H9 (cell line): ENCODE data around the gene TMC1. TPM values are rescaled to one million over a fixed set of nuclear protein-coding genes. Genes with fewer than 3 reads are reported as not detected.

Experiments used
- DNase-seq: peaks from one replicate; pipeline ENCODE4 v3.0.0-alpha.2; 2017
- H2AFZ ChIP-seq: one replicate; pipeline ENCODE4 v1.6.1; 2013; ENCODE audit warnings: mild to moderate bottlenecking, low read length, control low read depth, moderate library complexity
- H2AK5ac ChIP-seq: 2 replicates; pipeline ENCODE4 v1.6.1; 2013; ENCODE audit warnings: low read length, control low read depth, mixed read lengths; ENCODE audit not compliant: insufficient read length
- H2BK120ac ChIP-seq: one replicate; pipeline ENCODE4 v1.6.1; 2013; ENCODE audit warnings: low read depth, mild to moderate bottlenecking, low read length, control low read depth, inconsistent platforms; ENCODE audit not compliant: poor library complexity, severe bottlenecking
- H2BK12ac ChIP-seq: 2 replicates; pipeline ENCODE4 v1.6.1; 2013; ENCODE audit warnings: low read length, control low read depth, mixed read lengths, low read depth; ENCODE audit not compliant: insufficient read length
- H2BK15ac ChIP-seq: 2 replicates; pipeline ENCODE4 v1.6.1; 2013; ENCODE audit warnings: low read depth, low read length, control low read depth
- H2BK20ac ChIP-seq: one replicate; pipeline ENCODE4 v1.6.1; 2013; ENCODE audit warnings: low read depth, mild to moderate bottlenecking, low read length, control low read depth, inconsistent platforms; ENCODE audit not compliant: poor library complexity, severe bottlenecking
- H2BK5ac ChIP-seq: 2 replicates; pipeline ENCODE4 v1.6.1; 2013; ENCODE audit warnings: low read length, control low read depth, mixed read lengths; ENCODE audit not compliant: insufficient read length
- H3K14ac ChIP-seq: 2 replicates; pipeline ENCODE4 v1.6.1; 2013; ENCODE audit warnings: low read length, control low read depth; ENCODE audit not compliant: insufficient read depth
- H3K18ac ChIP-seq: 2 replicates; pipeline ENCODE4 v1.6.1; 2013; ENCODE audit warnings: low read depth, mild to moderate bottlenecking, mixed read lengths, low read length, control low read depth; ENCODE audit not compliant: insufficient read length
- H3K23ac ChIP-seq: 2 replicates; pipeline ENCODE4 v1.6.1; 2013; ENCODE audit warnings: low read length, control low read depth, mixed read lengths, low read depth; ENCODE audit not compliant: insufficient read length
- H3K23me2 ChIP-seq: 2 replicates; pipeline ENCODE4 v1.6.1; 2013; ENCODE audit warnings: low read depth, mild to moderate bottlenecking, mixed read lengths, low read length, control low read depth; ENCODE audit not compliant: insufficient read length, poor library complexity, severe bottlenecking
- H3K27ac ChIP-seq: 2 replicates; pipeline ENCODE4 v1.5.1; 2013; ENCODE audit warnings: low read length, control low read depth, mixed read lengths, low read depth; ENCODE audit not compliant: insufficient read length
- H3K27me3 ChIP-seq: 2 replicates; pipeline ENCODE4 v1.6.1; 2013; ENCODE audit warnings: low read length, control low read depth, inconsistent platforms; ENCODE audit not compliant: insufficient read depth
- H3K4ac ChIP-seq: 2 replicates; pipeline ENCODE4 v1.6.1; 2013; ENCODE audit warnings: low read depth, mild to moderate bottlenecking, control low read depth, inconsistent platforms, low read length, moderate library complexity
- H3K4me1 ChIP-seq: 2 replicates; pipeline ENCODE4 v1.6.1; 2013; ENCODE audit warnings: low read length, control low read depth, inconsistent platforms; ENCODE audit not compliant: insufficient read depth
- H3K4me2 ChIP-seq: 2 replicates; pipeline ENCODE4 v1.6.1; 2013; ENCODE audit warnings: low read length, control low read depth, mixed read lengths; ENCODE audit not compliant: insufficient read length, insufficient read depth
- H3K56ac ChIP-seq: 2 replicates; pipeline ENCODE4 v1.6.1; 2013; ENCODE audit warnings: low read depth, mild to moderate bottlenecking, mixed read lengths, low read length, control low read depth; ENCODE audit not compliant: insufficient read length
- H3K79me1 ChIP-seq: 2 replicates; pipeline ENCODE4 v1.6.1; 2013; ENCODE audit warnings: low read depth, mild to moderate bottlenecking, moderate library complexity, low read length, control low read depth, inconsistent platforms; ENCODE audit not compliant: insufficient read depth, poor library complexity, severe bottlenecking
- H3K79me2 ChIP-seq: 2 replicates; pipeline ENCODE4 v1.6.1; 2013; ENCODE audit warnings: low read length, control low read depth, inconsistent platforms; ENCODE audit not compliant: insufficient read depth
- H3K9ac ChIP-seq: 2 replicates; pipeline ENCODE4 v1.6.1; 2013; ENCODE audit warnings: low read length, control low read depth, mixed read lengths; ENCODE audit not compliant: insufficient read length; ENCODE audit errors: extremely low read depth
- H3K9me3 ChIP-seq: one replicate; pipeline ENCODE4 v1.6.1; 2013; ENCODE audit warnings: low read depth, low read length, inconsistent platforms; ENCODE audit not compliant: control insufficient read depth
- H3T11ph ChIP-seq: one replicate; pipeline ENCODE4 v1.6.1; 2013; ENCODE audit warnings: mild to moderate bottlenecking, low read length, control low read depth, inconsistent platforms
- H4K20me1 ChIP-seq: one replicate; pipeline ENCODE4 v1.6.1; 2013; ENCODE audit not compliant: control insufficient read depth, insufficient read length, insufficient read depth
- H4K5ac ChIP-seq: 2 replicates; pipeline ENCODE4 v1.6.1; 2013; ENCODE audit warnings: low read depth, mild to moderate bottlenecking, mixed read lengths, low read length, control low read depth; ENCODE audit not compliant: insufficient read length
- H4K8ac ChIP-seq: replicated peaks from 2 replicates; pipeline ENCODE4 v1.6.1; 2013; ENCODE audit warnings: low read length, control low read depth, mixed read lengths, low read depth; ENCODE audit not compliant: insufficient read length
- H4K91ac ChIP-seq: 2 replicates; pipeline ENCODE4 v1.6.1; 2013; ENCODE audit warnings: low read depth, mild to moderate bottlenecking, moderate library complexity, mixed read lengths, low read length, control low read depth; ENCODE audit not compliant: insufficient read length
- H3K27ac Mint-ChIP-seq, 3 experiments: 2 replicates in 2 of 3; 3 replicates in 1 of 3; pipeline ENCODE4 v1.8.0; 2020 to 2021; ENCODE audit warnings: mixed read lengths in 3 of 3, mild to moderate bottlenecking in 1 of 3, moderate library complexity in 1 of 3
- H3K27me3 Mint-ChIP-seq: 2 replicates; pipeline ENCODE4 v1.8.0; 2021; ENCODE audit warnings: low read depth, mild to moderate bottlenecking, moderate library complexity, mixed read lengths
- H3K36me3 Mint-ChIP-seq, 3 experiments: 2 replicates in 2 of 3; 3 replicates in 1 of 3; pipeline ENCODE4 v1.8.0; 2020 to 2021; ENCODE audit warnings: low read depth in 3 of 3, mixed read lengths in 3 of 3; ENCODE audit not compliant: insufficient read depth in 1 of 3
- H3K4me1 Mint-ChIP-seq, 2 experiments: 2 replicates each; pipeline ENCODE4 v1.8.0; 2020; ENCODE audit warnings: mixed read lengths in 2 of 2
- H3K4me3 Mint-ChIP-seq, 2 experiments: 2 replicates in 1 of 2; 3 replicates in 1 of 2; pipeline ENCODE4 v1.8.0; 2020 to 2021; ENCODE audit warnings: mild to moderate bottlenecking in 2 of 2, mixed read lengths in 2 of 2, moderate library complexity in 1 of 2
- H3K9me3 Mint-ChIP-seq, 2 experiments: 2 replicates in 1 of 2; 3 replicates in 1 of 2; pipeline ENCODE4 v1.8.0; 2020; ENCODE audit warnings: mild to moderate bottlenecking in 2 of 2, mixed read lengths in 2 of 2, moderate library complexity in 1 of 2
- total RNA-seq: library from RNA; stranded (reverse); gene quantifications from 2 replicates; pipeline ENCODE4 v1.2.1, GENCODE V29; 2021
- TF ChIP-seq, protein P1 (sequence below): fragments of 200-600 bp; sonication (generic); conservative IDR thresholded peaks from 3 replicates; pipeline ENCODE4 v1.8.0; 2021; ENCODE audit warnings: antibody characterized with exemption, mild to moderate bottlenecking

TMC1 gene
- total RNA-seq, 1 experiment from 2014 or later, result 2.4 TPM

DNA sequence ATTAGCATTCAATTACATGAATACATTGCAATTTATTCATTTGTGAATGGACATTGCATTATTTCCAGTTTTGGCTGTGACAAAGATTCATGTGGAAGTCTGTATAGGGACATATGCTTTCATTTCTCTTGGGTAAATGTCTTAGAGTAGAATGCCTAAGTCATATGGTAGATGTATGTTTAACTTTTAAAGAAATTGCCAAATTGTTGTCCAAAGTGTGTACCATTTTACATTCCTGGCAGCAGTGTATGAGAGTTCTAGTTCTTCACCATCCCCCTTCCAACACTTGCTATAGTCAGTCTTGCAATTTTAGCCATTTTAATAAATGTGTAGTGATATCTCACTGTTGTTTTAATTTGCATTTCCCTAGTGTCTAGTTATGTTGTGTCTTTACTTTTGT, 122.2 kb downstream of the TMC1 start:
- Mint-ChIP-seq H3K9me3 (no peaks in the 10 kb centered on the region), H3K36me3 (no peaks in the 10 kb centered on the region), H3K4me3 (no peak overlapping the region), H3K4me1 (peaks cover 11 to 16% of the 10 kb centered on the region in 2 experiments), H3K27ac (no peak overlapping the region), H3K27me3 (no peaks in the 10 kb centered on the region)
- TF ChIP-seq, protein P1, sequence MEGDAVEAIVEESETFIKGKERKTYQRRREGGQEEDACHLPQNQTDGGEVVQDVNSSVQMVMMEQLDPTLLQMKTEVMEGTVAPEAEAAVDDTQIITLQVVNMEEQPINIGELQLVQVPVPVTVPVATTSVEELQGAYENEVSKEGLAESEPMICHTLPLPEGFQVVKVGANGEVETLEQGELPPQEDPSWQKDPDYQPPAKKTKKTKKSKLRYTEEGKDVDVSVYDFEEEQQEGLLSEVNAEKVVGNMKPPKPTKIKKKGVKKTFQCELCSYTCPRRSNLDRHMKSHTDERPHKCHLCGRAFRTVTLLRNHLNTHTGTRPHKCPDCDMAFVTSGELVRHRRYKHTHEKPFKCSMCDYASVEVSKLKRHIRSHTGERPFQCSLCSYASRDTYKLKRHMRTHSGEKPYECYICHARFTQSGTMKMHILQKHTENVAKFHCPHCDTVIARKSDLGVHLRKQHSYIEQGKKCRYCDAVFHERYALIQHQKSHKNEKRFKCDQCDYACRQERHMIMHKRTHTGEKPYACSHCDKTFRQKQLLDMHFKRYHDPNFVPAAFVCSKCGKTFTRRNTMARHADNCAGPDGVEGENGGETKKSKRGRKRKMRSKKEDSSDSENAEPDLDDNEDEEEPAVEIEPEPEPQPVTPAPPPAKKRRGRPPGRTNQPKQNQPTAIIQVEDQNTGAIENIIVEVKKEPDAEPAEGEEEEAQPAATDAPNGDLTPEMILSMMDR, result no peak
- Histone ChIP-seq H3K27me3 (no peaks in the 10 kb centered on the region), H2BK15ac (no peak overlapping the region), H4K20me1 (no peaks in the 10 kb centered on the region), H3K79me1 (no peaks in the 10 kb centered on the region), H3K23ac (no peak overlapping the region), H2AK5ac (no peak overlapping the region), H4K91ac (no peak overlapping the region), H3K79me2 (no peaks in the 10 kb centered on the region), H3K9me3 (no peaks in the 10 kb centered on the region), H4K5ac (no peak overlapping the region), H3K56ac (no peak overlapping the region), H4K8ac (no peak overlapping the region), H3K14ac (no peak overlapping the region), H2BK12ac (no peak overlapping the region), H3K23me2 (no peaks in the 10 kb centered on the region), H3K4me1 (no peaks in the 10 kb centered on the region; the same call in 1 of the 2 replicates), H2BK5ac (no peak overlapping the region), H2BK20ac (no peak overlapping the region), H3K9ac (no peak overlapping the region), H3K4me2 (no peak overlapping the region), H3T11ph (no peak overlapping the region), H3K27ac (no peak overlapping the region), H2AFZ (no peak overlapping the region), H3K4ac (no peak overlapping the region), H3K18ac (no peak overlapping the region), H2BK120ac (no peak overlapping the region)
- no peak for DNase-seq
